K562 (cell line): ENCODE data around the gene NHS. TPM values are rescaled to one million over a fixed set of nuclear protein-coding genes. Genes with fewer than 3 reads are reported as not detected.

Experiments used
- ATAC-seq: fragments of 200-7000 bp; cut with Tn5 transposase; 3 replicates; pipeline ENCODE4 v1.9.1; 2020; ENCODE audit warnings: moderate library complexity
- BruUV-seq: library from RNA; stranded (reverse); fragments of 400-500 nt; replicated peaks from 2 replicates; lab custom pipeline; 2021; lab: Mats Ljungman, UMichigan
- CTCF ChIA-PET: fragments of 300-600 bp; formaldehyde crosslinking; extraction: SDS; loops from one replicate; lab custom pipeline; 2021; ENCODE audit warnings: low intra/inter-chr PET ratio; lab: Yijun Ruan, JAX
- POLR2A ChIA-PET: fragments of 300-600, 350-650 bp; sonication (Branson Sonifier 250); formaldehyde crosslinking; extraction: SDS; loops from one replicate; lab custom pipeline; 2021; ENCODE audit warnings: antibody characterized with exemption, inconsistent platforms; lab: Yijun Ruan, JAX
- DNase-seq, 4 experiments: peaks; one replicate each; pipeline versions ENCODE4 v3.0.0 to v3.0.0-alpha.2; 2011 to 2018; ENCODE audit warnings: low spot score in 3 of 4, mixed read lengths in 3 of 4; ENCODE audit errors: extremely low read depth in 1 of 4
- FAIRE-seq: peaks from 2 replicates; lab custom pipeline; 2011; peaks lifted over from hg19 to GRCh38; lab: Jason Lieb, UNC
- H2AFZ ChIP-seq: 2 replicates; pipeline ENCODE4 v1.6.0; 2011; ENCODE audit warnings: low read depth, low read length, control low read depth, inconsistent platforms
- H3K27ac ChIP-seq: fragments of 200-600 bp; 3 replicates; pipeline ENCODE4 v1.8.0; 2011; ENCODE audit warnings: low read depth, mild to moderate bottlenecking, control low read depth, inconsistent platforms, low read length, moderate library complexity, mixed read lengths; ENCODE audit errors: extremely low read depth
- H3K27me3 ChIP-seq, 2 experiments: fragments of 300-600 bp in 1 of 2; 2 replicates in 1 of 2; 3 replicates in 1 of 2; pipeline versions ENCODE4 v1.6.0 to v1.8.0; 2011; ENCODE audit warnings: inconsistent platforms in 2 of 2, low read length in 2 of 2, mild to moderate bottlenecking in 1 of 2, mixed read lengths in 1 of 2, moderate library complexity in 1 of 2; ENCODE audit not compliant: control insufficient read depth in 2 of 2, insufficient read depth in 2 of 2
- H3K36me3 ChIP-seq: fragments of 300-600 bp; 3 replicates; pipeline ENCODE4 v1.8.0; 2011; ENCODE audit warnings: mild to moderate bottlenecking, low read length, inconsistent platforms; ENCODE audit not compliant: control insufficient read depth, insufficient read depth
- H3K4me1 ChIP-seq, 2 experiments: fragments of 200-600 bp in 1 of 2; replicated peaks in 1 of 2; 2 replicates in 1 of 2; 3 replicates in 1 of 2; pipeline versions ENCODE4 v1.5.1 to v1.8.0; 2011; ENCODE audit warnings: inconsistent platforms in 2 of 2, low read length in 2 of 2, mild to moderate bottlenecking in 1 of 2, mixed read lengths in 1 of 2, moderate library complexity in 1 of 2; ENCODE audit not compliant: control insufficient read depth in 2 of 2, insufficient read depth in 2 of 2
- H3K4me2 ChIP-seq: 2 replicates; pipeline ENCODE4 v1.6.1; 2011; ENCODE audit warnings: low read length, control low read depth, inconsistent platforms, mixed read lengths; ENCODE audit not compliant: insufficient read depth
- H3K4me3 ChIP-seq: fragments of 200-600 bp; sonication (generic), shearing (Covaris generic); 2 replicates; pipeline ENCODE4 v1.5.1; 2016; ENCODE audit warnings: control low read depth, inconsistent platforms
- H3K79me2 ChIP-seq: fragments of 200-600 bp; 3 replicates; pipeline ENCODE4 v1.8.0; 2011; ENCODE audit warnings: low read length, inconsistent platforms; ENCODE audit not compliant: control insufficient read depth, insufficient read depth
- H3K9ac ChIP-seq, 2 experiments: 2 replicates each; pipeline versions ENCODE4 v1.6.0 to v1.6.1; 2011; ENCODE audit warnings: low read depth in 2 of 2, low read length in 2 of 2, control low read depth in 1 of 2, inconsistent platforms in 1 of 2, mild to moderate bottlenecking in 1 of 2, mixed read lengths in 1 of 2; ENCODE audit not compliant: insufficient read depth in 1 of 2
- H3K9me1 ChIP-seq: one replicate; pipeline ENCODE4 v1.6.0; 2011; ENCODE audit warnings: inconsistent platforms, mild to moderate bottlenecking, low read length, moderate library complexity; ENCODE audit not compliant: control insufficient read depth, insufficient read depth
- H3K9me3 ChIP-seq: replicated peaks from 2 replicates; pipeline ENCODE4 v1.5.1; 2011; ENCODE audit warnings: low read depth, low read length, inconsistent platforms; ENCODE audit not compliant: control insufficient read depth, insufficient read depth
- H4K20me1 ChIP-seq: replicated peaks from 2 replicates; pipeline ENCODE4 v1.6.1; 2011; ENCODE audit warnings: low read length, inconsistent platforms, mixed read lengths; ENCODE audit not compliant: control insufficient read depth, insufficient read depth
- E4F1 ChIP-seq: fragments of 250-450 bp; sonication (Bioruptor Pico); IDR thresholded peaks from 2 replicates; pipeline ENCODE4 v1.5.0; 2021; ENCODE audit warnings: mild to moderate bottlenecking, borderline replicate concordance
- RAD21 ChIP-seq, 2 experiments: fragments of 250-450 bp in 1 of 2; fragments of 450-650 bp in 1 of 2; sonication (Bioruptor Pico) in 1 of 2; formaldehyde crosslinking in 1 of 2; IDR thresholded peaks in 1 of 2; conservative IDR thresholded peaks in 1 of 2; 2 replicates each; pipeline versions ENCODE4 v1.4.0 to v1.8.0; 2020 to 2022; ENCODE audit warnings: mild to moderate bottlenecking in 2 of 2, moderate library complexity in 1 of 2
- SOX6 ChIP-seq: fragments of 450-650 bp; IDR thresholded peaks from 2 replicates; pipeline ENCODE4 v1.6.1; 2014; ENCODE audit warnings: mild to moderate bottlenecking
- SREBF1 ChIP-seq: fragments of 150-350 bp; IDR thresholded peaks from 2 replicates; pipeline ENCODE4 v1.6.1; 2014; ENCODE audit warnings: antibody characterized with exemption, low read depth, low read length, borderline replicate concordance
- TBP ChIP-seq: optimal IDR thresholded peaks from 2 replicates; pipeline ENCODE3; 2011; ENCODE audit warnings: low read depth, low read length, improper control_type of control experiment
- THRAP3 ChIP-seq: fragments of 450-650 bp; IDR thresholded peaks from 2 replicates; pipeline ENCODE4 v1.6.1; 2016; ENCODE audit warnings: mild to moderate bottlenecking, inconsistent platforms, borderline replicate concordance
- ZNF445 ChIP-seq: fragments of 250-450 bp; sonication (Bioruptor Pico); IDR thresholded peaks from 2 replicates; pipeline ENCODE4 v1.4.0; 2020; ENCODE audit warnings: low read depth, mild to moderate bottlenecking, moderate library complexity
- WGBS: fragments of 100-300 bp; shearing (Covaris generic); methylation state at CpG from one replicate; pipeline ENCODE4 v1.1.6; 2016; ENCODE audit warnings: low coverage, mixed read lengths; ENCODE audit not compliant: insufficient coverage; ENCODE audit errors: missing lambda C conversion rate; 5-methylcytosine and 5-hydroxymethylcytosine counted together
- in situ Hi-C: fragments of 300-500 bp; cut with MboI; formaldehyde crosslinking; loops from 4 replicates; pipeline ENCODE4 v1.15.0; 2018; ENCODE audit warnings: inconsistent platforms, mixed read lengths
- intact Hi-C: fragments of 100-400 bp; cut with micrococcal nuclease; formaldehyde crosslinking; loops from 2 replicates; pipeline ENCODE4 v1.14.2; 2022
- polyA plus RNA-seq, 8 experiments: library from polyadenylated mRNA; depleted of rRNA in 4 of 8; stranded (reverse) in 5 of 8; unstranded in 3 of 8; fragments of >200 nt; fragmentation: Nextera tagmentation in 2 of 8; fragmentation: Illumina TruSeq in 1 of 8; extraction: Ambion mirVana in 2 of 8; extraction: Trizol in 1 of 8; gene quantifications; 2 replicates each; pipeline versions ENCODE4 v1.2.1 to v1.2.3, GENCODE V29; 2011 to 2014; ENCODE audit warnings: inconsistent platforms in 1 of 8, missing spikeins in 1 of 8
- total RNA-seq, 7 experiments: library from RNA; depleted of rRNA in 6 of 7; stranded (reverse); fragments of >200 nt in 6 of 7; fragmentation: Illumina TruSeq in 2 of 7; extraction: Trizol in 2 of 7; gene quantifications; 2 replicates each; pipeline versions ENCODE4 v1.2.1 to v1.2.3, GENCODE V29; 2011 to 2021; ENCODE audit warnings: low replicate concordance in 1 of 7

The NHS gene
- total and polyA plus RNA-seq, 9 of the 15 experiments (the other 6 are each of a cell fraction or from before 2014, with no cell fraction given) = 0.02 TPM; not detected in 8

- H3K27ac ChIP-seq = no peak overlapping the region
- ChIA-PET POLR2A (no interaction called here), CTCF (no interaction called here)
- no peak for TF ChIP-seq RAD21 (CRISPR knock-in tag; conservative IDR thresholded peaks at IDR 0.05 in 1 of 2, IDR thresholded peaks at IDR 0.05 in 1 of 2)
- no peak for TF ChIP-seq SREBF1
- no peak for TF ChIP-seq THRAP3
- no peak for TF ChIP-seq SOX6
- TF ChIP-seq E4F1 (CRISPR knock-in tag) = no peak
- TF ChIP-seq ZNF445 (CRISPR knock-in tag) = no peak
- TF ChIP-seq TBP = no peak
- H3K4me1 ChIP-seq = no peaks in the 10 kb centered on the region
- no TSS peak for BruUV-seq
- intact Hi-C loops (no loop called here), in situ Hi-C loops (no loop called here)
- H2AFZ ChIP-seq = no peak overlapping the region
- no peaks in the 10 kb centered on the region for H3K27me3 ChIP-seq
- no peak overlapping the region for H3K9ac ChIP-seq
- 0% methylated on average over 5 of the region's 5 CpGs for WGBS
- H3K9me3 ChIP-seq = no peaks in the 10 kb centered on the region
- no peaks in the 10 kb centered on the region for H4K20me1 ChIP-seq
- no peak for DNase-seq
- H3K9me1 ChIP-seq = no peaks in the 10 kb centered on the region
- no peaks in the 10 kb centered on the region for H3K36me3 ChIP-seq
- no peak for FAIRE-seq
- no peak overlapping the region for H3K4me3 ChIP-seq
- no peak overlapping the region for H3K4me2 ChIP-seq
- H3K79me2 ChIP-seq = no peaks in the 10 kb centered on the region
- ATAC-seq = no peak
These were observed 124.5 kb downstream of the NHS start for GRCh38 chrX:17499512-17499911.
